Endothelial cell of umbilical vein (primary cell): ENCODE results near the gene INSIG2. TPM values are rescaled to one million over a fixed set of nuclear protein-coding genes. Genes with fewer than 3 reads are reported as not detected.

Source experiments
- BruUV-seq: library from RNA; stranded (reverse); fragments of 400-500 nt; replicated peaks from 2 replicates; lab custom pipeline; 2021; lab: Mats Ljungman, UMichigan
- CTCF ChIA-PET: fragments of 300-600, 350-600 bp; sonication (Branson Sonifier 250); formaldehyde crosslinking; loops from one replicate; lab custom pipeline; 2021; ENCODE audit warnings: antibody characterized with exemption, inconsistent platforms; lab: Charles Lee
- POLR2A ChIA-PET: fragments of 300-600, 350-600 bp; sonication (Branson Sonifier 250); formaldehyde crosslinking; loops from one replicate; lab custom pipeline; 2021; ENCODE audit warnings: antibody characterized with exemption, inconsistent platforms; lab: Charles Lee
- DNase-seq: peaks from one replicate; pipeline ENCODE4 v3.0.0-alpha.2; 2011; ENCODE audit warnings: low read depth, low spot score
- FAIRE-seq: peaks from 2 replicates; lab custom pipeline; 2011; peaks lifted over from hg19 to GRCh38; lab: Jason Lieb, UNC
- H2AFZ ChIP-seq: 2 replicates; pipeline ENCODE4 v1.6.0; 2012; ENCODE audit warnings: low read depth, low read length, control low read depth, inconsistent platforms
- H3K27ac ChIP-seq: 2 replicates; pipeline ENCODE4 v1.5.1; 2011; ENCODE audit warnings: low read depth, mild to moderate bottlenecking, control low read depth, low read length, moderate library complexity; ENCODE audit not compliant: insufficient read depth
- H3K27me3 ChIP-seq, 2 experiments: 2 replicates each; pipeline versions ENCODE4 v1.6.0 to v1.6.1; 2011; ENCODE audit warnings: low read length in 2 of 2, mixed read lengths in 1 of 2; ENCODE audit not compliant: control insufficient read depth in 2 of 2, insufficient read depth in 2 of 2
- H3K36me3 ChIP-seq, 2 experiments: 2 replicates in 1 of 2; 3 replicates in 1 of 2; pipeline ENCODE4 v1.5.1; 2011; ENCODE audit warnings: low read length in 2 of 2, mild to moderate bottlenecking in 1 of 2, moderate library complexity in 1 of 2; ENCODE audit not compliant: control insufficient read depth in 2 of 2, insufficient read depth in 2 of 2; ENCODE audit errors: extremely low read depth in 1 of 2
- H3K4me1 ChIP-seq: 3 replicates; pipeline ENCODE4 v1.5.1; 2011; ENCODE audit warnings: mild to moderate bottlenecking, low read length; ENCODE audit not compliant: control insufficient read depth, insufficient read depth; ENCODE audit errors: extremely low read depth
- H3K4me2 ChIP-seq: 2 replicates; pipeline ENCODE4 v1.6.1; 2011; ENCODE audit warnings: low read length, control low read depth, mixed read lengths; ENCODE audit not compliant: insufficient read depth
- H3K4me3 ChIP-seq, 3 experiments: fragments of 200-600 bp in 1 of 3; sonication (generic), shearing (Covaris generic) in 1 of 3; replicated peaks in 1 of 3; 2 replicates each; pipeline ENCODE4 v1.5.1; 2011 to 2016; ENCODE audit warnings: control low read depth in 3 of 3, low read length in 3 of 3, mild to moderate bottlenecking in 2 of 3, inconsistent platforms in 1 of 3, low read depth in 1 of 3, moderate library complexity in 1 of 3; ENCODE audit not compliant: insufficient read depth in 1 of 3
- H3K79me2 ChIP-seq: 2 replicates; pipeline ENCODE4 v1.6.0; 2012; ENCODE audit warnings: low read length, inconsistent platforms; ENCODE audit not compliant: control insufficient read depth, insufficient read depth
- H3K9ac ChIP-seq: replicated peaks from 2 replicates; pipeline ENCODE3; 2011; ENCODE audit warnings: low read length, control low read depth; ENCODE audit not compliant: insufficient read depth; ENCODE audit errors: extremely low read depth
- H3K9me1 ChIP-seq: replicated peaks from 3 replicates; pipeline ENCODE4 v1.6.0; 2011; ENCODE audit warnings: mild to moderate bottlenecking, low read length; ENCODE audit not compliant: control insufficient read depth, insufficient read depth; ENCODE audit errors: extremely low read depth
- H3K9me3 ChIP-seq: replicated peaks from 2 replicates; pipeline ENCODE4 v1.5.1; 2012; ENCODE audit warnings: low read length, inconsistent platforms; ENCODE audit not compliant: control insufficient read depth, insufficient read depth
- H4K20me1 ChIP-seq: replicated peaks from 2 replicates; pipeline ENCODE3; 2011; ENCODE audit warnings: mild to moderate bottlenecking, low read length; ENCODE audit not compliant: control insufficient read depth, insufficient read depth; ENCODE audit errors: extremely low read depth
- EZH2 ChIP-seq: IDR thresholded peaks from 2 replicates; pipeline ENCODE4 v1.6.1; 2012; ENCODE audit warnings: borderline replicate concordance, low read depth, mild to moderate bottlenecking, moderate library complexity, low read length, inconsistent platforms; ENCODE audit not compliant: severe bottlenecking
- FOS ChIP-seq: IDR thresholded peaks from 2 replicates; pipeline ENCODE4 v1.6.1; 2011; ENCODE audit warnings: mild to moderate bottlenecking, low read length, moderate library complexity, borderline replicate concordance; ENCODE audit not compliant: insufficient read depth
- GATA2 ChIP-seq: IDR thresholded peaks from 2 replicates; pipeline ENCODE4 v1.7.0; 2011; ENCODE audit warnings: low read depth, mild to moderate bottlenecking, moderate library complexity, mixed read lengths, low read length; ENCODE audit not compliant: insufficient read length, insufficient read depth
- JUN ChIP-seq: IDR thresholded peaks from 2 replicates; pipeline ENCODE4 v1.6.1; 2011; ENCODE audit warnings: borderline replicate concordance, low read depth; ENCODE audit not compliant: insufficient read length, insufficient read depth
- MYC ChIP-seq: IDR thresholded peaks from one replicate; pipeline ENCODE4 v1.6.1; 2011; ENCODE audit warnings: mild to moderate bottlenecking, low read depth, low read length
- POLR2A ChIP-seq: IDR thresholded peaks from 2 replicates; pipeline ENCODE4 v1.6.1; 2012; ENCODE audit warnings: low read depth, mild to moderate bottlenecking, control low read depth, low read length
- POLR2AphosphoS5 ChIP-seq: IDR thresholded peaks from 2 replicates; pipeline ENCODE4 v1.6.1; 2012; ENCODE audit warnings: low read depth, mild to moderate bottlenecking, control low read depth, low read length, moderate library complexity; ENCODE audit not compliant: insufficient read depth
- dilution Hi-C: fragments of 300-500 bp; cut with MboI; formaldehyde crosslinking; loops from one replicate; pipeline ENCODE4 v1.15.0; 2019; ENCODE audit warnings: low sequenced_read_pairs; ENCODE audit not compliant: extremely low pct_ligation_motif_present
- intact Hi-C: fragments of 100-400 bp; cut with micrococcal nuclease; formaldehyde crosslinking; loops from one replicate; pipeline ENCODE4 v1.10.0; 2022
- polyA plus RNA-seq, 4 experiments: library from polyadenylated mRNA; depleted of rRNA in 3 of 4; stranded (reverse) in 3 of 4; unstranded in 1 of 4; fragments of >200 nt; gene quantifications; 2 replicates each; pipeline versions ENCODE4 v1.2.1 to v1.2.3, GENCODE V29; 2011 to 2012; ENCODE audit warnings: missing spikeins in 1 of 4
- total RNA-seq: library from RNA; stranded (reverse); gene quantifications from 2 replicates; pipeline ENCODE4 v1.2.3, GENCODE V29; 2021
- TF ChIP-seq, protein P1 (sequence below): IDR thresholded peaks from 2 replicates; pipeline ENCODE4 v1.6.1; 2011; ENCODE audit not compliant: insufficient read depth, insufficient read length
- TF ChIP-seq, protein P2 (sequence below), 2 donors: IDR thresholded peaks; 1 replicate in 1 of 2; 2 replicates in 1 of 2; pipeline ENCODE4 v1.5.1; 2011; ENCODE audit warnings: low read length in 2 of 2, mild to moderate bottlenecking in 2 of 2, moderate library complexity in 2 of 2, control low read depth in 1 of 2, inconsistent platforms in 1 of 2, low read depth in 1 of 2; ENCODE audit not compliant: insufficient read depth in 1 of 2; ENCODE audit errors: extremely low read depth in 1 of 2

Gene INSIG2
- total and polyA plus RNA-seq, 2 donors (not counting 3 experiments of a cell fraction or from before 2014, with no cell fraction given) = 24.1 to 26.9 TPM

DNA sequence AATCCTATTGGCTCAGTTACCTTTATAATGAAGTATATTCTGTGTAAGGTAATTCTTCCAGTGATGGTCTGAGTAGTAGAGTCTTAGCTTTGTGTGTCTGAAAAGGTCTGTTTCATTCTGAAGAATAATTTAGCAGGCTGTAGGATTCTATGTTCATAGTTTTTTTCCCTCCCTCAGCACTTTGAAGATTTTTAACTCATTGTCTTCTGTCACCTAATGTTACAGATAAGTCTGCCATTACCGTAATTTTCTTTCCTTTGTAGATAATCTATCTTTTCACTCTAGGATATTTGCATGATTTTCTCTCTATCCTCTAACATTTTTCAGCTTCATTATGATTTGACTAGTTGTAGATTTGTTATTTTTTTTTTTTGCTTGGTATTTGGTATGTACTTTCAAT lies 22.7 kb downstream of the INSIG2 start:
- H4K20me1 ChIP-seq = no peaks in the 10 kb centered on the region
- peaks cover 20% of the 10 kb centered on the region for H3K4me1 ChIP-seq
- H2AFZ ChIP-seq = no peak overlapping the region
- DNase-seq = no peak
- BruUV-seq = no TSS peak
- FAIRE-seq = no peak
- intact Hi-C loops (loop anchor here (5.0 kb wide), 1 partner anchor 76 kb away; no protein-coding TSS in a partner anchor), dilution Hi-C loops (no loop called here)
- H3K4me2 ChIP-seq = no peak overlapping the region
- TF ChIP-seq, protein P1, sequence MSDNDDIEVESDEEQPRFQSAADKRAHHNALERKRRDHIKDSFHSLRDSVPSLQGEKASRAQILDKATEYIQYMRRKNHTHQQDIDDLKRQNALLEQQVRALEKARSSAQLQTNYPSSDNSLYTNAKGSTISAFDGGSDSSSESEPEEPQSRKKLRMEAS = no peak
- TF ChIP-seq FOS (no peak), POLR2A (no peak), EZH2 (no peak), POLR2AphosphoS5 (no peak), GATA2 (no peak), MYC (no peak), JUN (no peak)
- TF ChIP-seq, protein P2, sequence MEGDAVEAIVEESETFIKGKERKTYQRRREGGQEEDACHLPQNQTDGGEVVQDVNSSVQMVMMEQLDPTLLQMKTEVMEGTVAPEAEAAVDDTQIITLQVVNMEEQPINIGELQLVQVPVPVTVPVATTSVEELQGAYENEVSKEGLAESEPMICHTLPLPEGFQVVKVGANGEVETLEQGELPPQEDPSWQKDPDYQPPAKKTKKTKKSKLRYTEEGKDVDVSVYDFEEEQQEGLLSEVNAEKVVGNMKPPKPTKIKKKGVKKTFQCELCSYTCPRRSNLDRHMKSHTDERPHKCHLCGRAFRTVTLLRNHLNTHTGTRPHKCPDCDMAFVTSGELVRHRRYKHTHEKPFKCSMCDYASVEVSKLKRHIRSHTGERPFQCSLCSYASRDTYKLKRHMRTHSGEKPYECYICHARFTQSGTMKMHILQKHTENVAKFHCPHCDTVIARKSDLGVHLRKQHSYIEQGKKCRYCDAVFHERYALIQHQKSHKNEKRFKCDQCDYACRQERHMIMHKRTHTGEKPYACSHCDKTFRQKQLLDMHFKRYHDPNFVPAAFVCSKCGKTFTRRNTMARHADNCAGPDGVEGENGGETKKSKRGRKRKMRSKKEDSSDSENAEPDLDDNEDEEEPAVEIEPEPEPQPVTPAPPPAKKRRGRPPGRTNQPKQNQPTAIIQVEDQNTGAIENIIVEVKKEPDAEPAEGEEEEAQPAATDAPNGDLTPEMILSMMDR (IDR thresholded peaks at IDR 0.05; ENCODE audit: extremely low read depth in 1 of 2, insufficient read depth in 1 of 2, low read depth in 1 of 2, low read length in 2 of 2) = no peak
- H3K36me3 ChIP-seq = peaks cover 0 to 2% of the 10 kb centered on the region in 2 experiments
- H3K4me3 ChIP-seq = no peak overlapping the region
- no peak overlapping the region for H3K27ac ChIP-seq
- H3K9me1 ChIP-seq = no peaks in the 10 kb centered on the region
- H3K9me3 ChIP-seq = no peaks in the 10 kb centered on the region
- no peak overlapping the region for H3K9ac ChIP-seq
- CTCF ChIA-PET = interaction anchor here (0.8 kb wide), 1 partner anchor 22 kb away, joined by 3 read pairs; no protein-coding TSS in a partner anchor
- POLR2A ChIA-PET = no interaction called here
- no peaks in the 10 kb centered on the region for H3K79me2 ChIP-seq
- H3K27me3 ChIP-seq = no peaks in the 10 kb centered on the region
